ENCODE measurements around the gene C9orf43.

- TF ChIP-seq, protein P1, sequence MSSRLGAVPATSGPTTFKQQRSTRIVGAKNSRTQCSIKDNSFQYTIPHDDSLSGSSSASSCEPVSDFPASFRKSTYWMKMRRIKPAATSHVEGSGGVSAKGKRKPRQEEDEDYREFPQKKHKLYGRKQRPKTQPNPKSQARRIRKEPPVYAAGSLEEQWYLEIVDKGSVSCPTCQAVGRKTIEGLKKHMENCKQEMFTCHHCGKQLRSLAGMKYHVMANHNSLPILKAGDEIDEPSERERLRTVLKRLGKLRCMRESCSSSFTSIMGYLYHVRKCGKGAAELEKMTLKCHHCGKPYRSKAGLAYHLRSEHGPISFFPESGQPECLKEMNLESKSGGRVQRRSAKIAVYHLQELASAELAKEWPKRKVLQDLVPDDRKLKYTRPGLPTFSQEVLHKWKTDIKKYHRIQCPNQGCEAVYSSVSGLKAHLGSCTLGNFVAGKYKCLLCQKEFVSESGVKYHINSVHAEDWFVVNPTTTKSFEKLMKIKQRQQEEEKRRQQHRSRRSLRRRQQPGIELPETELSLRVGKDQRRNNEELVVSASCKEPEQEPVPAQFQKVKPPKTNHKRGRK (CRISPR knock-in tag; IDR thresholded peaks at IDR 0.05; ENCODE audit: borderline replicate concordance) = no peak
- TF ChIP-seq, protein P2, sequence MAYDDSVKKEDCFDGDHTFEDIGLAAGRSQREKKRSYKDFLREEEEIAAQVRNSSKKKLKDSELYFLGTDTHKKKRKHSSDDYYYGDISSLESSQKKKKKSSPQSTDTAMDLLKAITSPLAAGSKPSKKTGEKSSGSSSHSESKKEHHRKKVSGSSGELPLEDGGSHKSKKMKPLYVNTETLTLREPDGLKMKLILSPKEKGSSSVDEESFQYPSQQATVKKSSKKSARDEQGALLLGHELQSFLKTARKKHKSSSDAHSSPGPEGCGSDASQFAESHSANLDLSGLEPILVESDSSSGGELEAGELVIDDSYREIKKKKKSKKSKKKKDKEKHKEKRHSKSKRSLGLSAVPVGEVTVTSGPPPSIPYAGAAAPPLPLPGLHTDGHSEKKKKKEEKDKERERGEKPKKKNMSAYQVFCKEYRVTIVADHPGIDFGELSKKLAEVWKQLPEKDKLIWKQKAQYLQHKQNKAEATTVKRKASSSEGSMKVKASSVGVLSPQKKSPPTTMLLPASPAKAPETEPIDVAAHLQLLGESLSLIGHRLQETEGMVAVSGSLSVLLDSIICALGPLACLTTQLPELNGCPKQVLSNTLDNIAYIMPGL (CRISPR knock-in tag; IDR thresholded peaks at IDR 0.05) = no peak
- TF ChIP-seq ATF3 (CRISPR knock-in tag; conservative IDR thresholded peaks at IDR 0.05) (no peak), SP1 (CRISPR knock-in tag; conservative IDR thresholded peaks at IDR 0.05) (no peak)
- TF ChIP-seq, protein P3, sequence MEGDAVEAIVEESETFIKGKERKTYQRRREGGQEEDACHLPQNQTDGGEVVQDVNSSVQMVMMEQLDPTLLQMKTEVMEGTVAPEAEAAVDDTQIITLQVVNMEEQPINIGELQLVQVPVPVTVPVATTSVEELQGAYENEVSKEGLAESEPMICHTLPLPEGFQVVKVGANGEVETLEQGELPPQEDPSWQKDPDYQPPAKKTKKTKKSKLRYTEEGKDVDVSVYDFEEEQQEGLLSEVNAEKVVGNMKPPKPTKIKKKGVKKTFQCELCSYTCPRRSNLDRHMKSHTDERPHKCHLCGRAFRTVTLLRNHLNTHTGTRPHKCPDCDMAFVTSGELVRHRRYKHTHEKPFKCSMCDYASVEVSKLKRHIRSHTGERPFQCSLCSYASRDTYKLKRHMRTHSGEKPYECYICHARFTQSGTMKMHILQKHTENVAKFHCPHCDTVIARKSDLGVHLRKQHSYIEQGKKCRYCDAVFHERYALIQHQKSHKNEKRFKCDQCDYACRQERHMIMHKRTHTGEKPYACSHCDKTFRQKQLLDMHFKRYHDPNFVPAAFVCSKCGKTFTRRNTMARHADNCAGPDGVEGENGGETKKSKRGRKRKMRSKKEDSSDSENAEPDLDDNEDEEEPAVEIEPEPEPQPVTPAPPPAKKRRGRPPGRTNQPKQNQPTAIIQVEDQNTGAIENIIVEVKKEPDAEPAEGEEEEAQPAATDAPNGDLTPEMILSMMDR (IDR thresholded peaks at IDR 0.05) = no peak
Observed at GRCh38 chr9:113449376-113449775, 38.8 kb downstream of the C9orf43 start.
